Heart right ventricle (tissue), 16 donors: ENCODE measurements around the gene ZNF691. TPM values are rescaled to one million over a fixed set of nuclear protein-coding genes. Genes with fewer than 3 reads are reported as not detected.
A peak's percentile ranks its signal among the peaks of the same experiment; 100 is the strongest.

Experiments
- ATAC-seq, 8 donors: fragments of 200-7000 bp; cut with Tn5 transposase; one replicate each; pipeline ENCODE4 v1.9.1; 2020; ENCODE audit warnings: mild to moderate bottlenecking in 8 of 8, moderate library complexity in 8 of 8, moderate number of reproducible peaks in 1 of 8
- DNase-seq, 2 donors: peaks; one replicate each; pipeline ENCODE4 v3.0.0-alpha.2; 2020
- H3K27ac ChIP-seq, 10 donors: fragments of 200-600 bp; sonication (generic) in 2 of 10; one replicate each; pipeline versions ENCODE4 v1.5.0 to v1.8.0; 2020 to 2022; ENCODE audit warnings: mild to moderate bottlenecking in 3 of 10
- H3K27me3 ChIP-seq, 7 donors: fragments of 200-600 bp; one replicate each; pipeline ENCODE4 v1.8.0; 2021 to 2022; ENCODE audit warnings: mild to moderate bottlenecking in 2 of 7
- H3K36me3 ChIP-seq, 9 donors: fragments of 200-600 bp; sonication (generic) in 1 of 9; one replicate each; pipeline versions ENCODE4 v1.5.0 to v1.8.0; 2020 to 2022; ENCODE audit warnings: mild to moderate bottlenecking in 2 of 9
- H3K4me1 ChIP-seq, 9 donors: fragments of 200-600 bp; sonication (generic) in 1 of 9; one replicate each; pipeline versions ENCODE4 v1.5.0 to v1.8.0; 2020 to 2022; ENCODE audit warnings: mild to moderate bottlenecking in 4 of 9
- H3K4me3 ChIP-seq, 10 donors: fragments of 200-600 bp; sonication (generic) in 2 of 10; one replicate each; pipeline versions ENCODE4 v1.5.0 to v1.8.0; 2020 to 2022; ENCODE audit warnings: mild to moderate bottlenecking in 7 of 10, moderate library complexity in 2 of 10
- H3K9me3 ChIP-seq, 11 donors: fragments of 200-600 bp in 10 of 11; sonication (generic) in 2 of 11; one replicate each; pipeline versions ENCODE4 v1.5.0 to v1.8.0; 2013 to 2022; ENCODE audit warnings: mild to moderate bottlenecking in 2 of 11, control low read depth in 1 of 11, moderate library complexity in 1 of 11
- WGBS, 2 donors: extraction: QIAGEN DNeasy Blood & Tissue Kit; methylation state at CpG; one replicate each; pipeline ENCODE4 v1.1.7; 2013; ENCODE audit warnings: inconsistent platforms in 1 of 2; 5-methylcytosine and 5-hydroxymethylcytosine counted together
- intact Hi-C, 10 donors: fragments of 100-400 bp; cut with DNase I; formaldehyde crosslinking; loops; one replicate each; pipeline versions ENCODE4 v1.11.1 to v1.14.2; 2022
- polyA plus RNA-seq, 2 donors: library from polyadenylated mRNA; stranded (reverse); fragments of 200-250 nt; gene quantifications; one replicate each; pipeline ENCODE4 v1.2.3, GENCODE V29; 2013
- total RNA-seq, 10 donors: library from RNA; stranded (reverse); fragmentation: NEBNext Ultra II Directional in 3 of 10; extraction: Animal tissue kit (Norgen Biotek cat#: 25700) in 3 of 10; gene quantifications; one replicate each; pipeline versions ENCODE4 v1.2.1 to v1.2.4, GENCODE V29; 2021 to 2023
- TF ChIP-seq, protein P1 (sequence below), 9 donors: fragments of 200-600 bp; sonication (generic) in 2 of 9; IDR thresholded peaks; one replicate each; pipeline versions ENCODE4 v1.5.0 to v1.8.0; 2021 to 2022; ENCODE audit warnings: antibody characterized with exemption in 9 of 9, mild to moderate bottlenecking in 5 of 9, moderate library complexity in 1 of 9
- donor health status: Arrhythmogenic right ventricular cardiomyopathy.
- donor health status: ischemic (EF 13 %, LVEDD 7.1; RV severe dilation, severe dysfunction).
- donor health status: healthy with polysubstance abuse.
- donor health status: DM: no; HTN: yes; CAD: no.
- donor health status: DM: no; HTN: no; CAD: no.
- donor health status: ischemic (EF 25% LVEDD 6.9; RV normal size, moderate dysfunction).
- donor health status: ischemic (EF 25% LVEDD 5.7; RV mildly dilated, moderate dysfunction).
- donor health status: healthy.
- donor health status: DM: yes; HTN: yes; CAD: no.
- donor health status: Ischemic cardiomyopathy.
- donor health status: ischemic (EF 35%, LVEDD 5.7; RV mildly dilated, moderate dysfunction).
- donor health status: nonischemic (EF 11% LVEDD 7.7; RV severe dilation, severe dysfunction).
- donor health status: DM: yes; HTN: yes; CAD: no.
- donor health status: PGD.
- donor health status: ischemic (EF 29% LVEDD 5.4; RV normal size, mild dysfunction).
- donor health status: nonischemic (EF 23%, LVEDD 6.1; RV moderate dilation, normal function).

Gene ZNF691
- total and polyA plus RNA-seq, 12 donors, result 6.0 to 10.1 (median 7.9) TPM

DNA sequence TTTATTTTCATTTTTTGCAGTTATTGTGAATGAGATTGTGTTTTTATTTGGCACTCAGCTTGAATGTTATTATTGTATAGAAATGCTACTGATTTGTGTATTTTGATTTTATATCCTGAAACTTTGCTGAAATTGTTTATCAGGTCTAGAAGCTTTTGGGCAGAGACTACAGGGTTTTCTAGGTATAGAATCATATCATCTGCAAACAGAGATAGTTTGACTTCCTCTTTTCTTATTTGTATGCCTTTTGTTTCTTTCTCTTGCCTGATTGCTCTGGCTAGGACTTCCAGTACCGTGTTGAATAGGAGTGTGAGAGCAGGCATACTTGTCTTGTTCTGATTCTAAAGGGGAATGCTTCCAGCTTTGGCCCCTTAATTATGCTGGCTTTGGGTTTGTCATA, 27.3 kb downstream of the ZNF691 start:
- peaks cover 0 to 23% (median 4%) of the 10 kb centered on the region in 11 donors for H3K9me3 ChIP-seq
- H3K4me3 ChIP-seq, result no peak overlapping the region
- WGBS, 2 donors, result 85 to 90% methylated on average over 1 of the region's 1 CpG
- intact Hi-C loops, result no loop called here
- peaks cover 0 to 8% (median under 1%) of the 10 kb centered on the region in 7 donors for H3K27me3 ChIP-seq
- no peak overlapping the region for H3K27ac ChIP-seq
- TF ChIP-seq, protein P1, sequence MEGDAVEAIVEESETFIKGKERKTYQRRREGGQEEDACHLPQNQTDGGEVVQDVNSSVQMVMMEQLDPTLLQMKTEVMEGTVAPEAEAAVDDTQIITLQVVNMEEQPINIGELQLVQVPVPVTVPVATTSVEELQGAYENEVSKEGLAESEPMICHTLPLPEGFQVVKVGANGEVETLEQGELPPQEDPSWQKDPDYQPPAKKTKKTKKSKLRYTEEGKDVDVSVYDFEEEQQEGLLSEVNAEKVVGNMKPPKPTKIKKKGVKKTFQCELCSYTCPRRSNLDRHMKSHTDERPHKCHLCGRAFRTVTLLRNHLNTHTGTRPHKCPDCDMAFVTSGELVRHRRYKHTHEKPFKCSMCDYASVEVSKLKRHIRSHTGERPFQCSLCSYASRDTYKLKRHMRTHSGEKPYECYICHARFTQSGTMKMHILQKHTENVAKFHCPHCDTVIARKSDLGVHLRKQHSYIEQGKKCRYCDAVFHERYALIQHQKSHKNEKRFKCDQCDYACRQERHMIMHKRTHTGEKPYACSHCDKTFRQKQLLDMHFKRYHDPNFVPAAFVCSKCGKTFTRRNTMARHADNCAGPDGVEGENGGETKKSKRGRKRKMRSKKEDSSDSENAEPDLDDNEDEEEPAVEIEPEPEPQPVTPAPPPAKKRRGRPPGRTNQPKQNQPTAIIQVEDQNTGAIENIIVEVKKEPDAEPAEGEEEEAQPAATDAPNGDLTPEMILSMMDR (IDR thresholded peaks at IDR 0.05), result no peak
- H3K4me1 ChIP-seq, result no peaks in the 10 kb centered on the region
- ATAC-seq (no peak), DNase-seq (no peak)
- no peaks in the 10 kb centered on the region for H3K36me3 ChIP-seq

DNA sequence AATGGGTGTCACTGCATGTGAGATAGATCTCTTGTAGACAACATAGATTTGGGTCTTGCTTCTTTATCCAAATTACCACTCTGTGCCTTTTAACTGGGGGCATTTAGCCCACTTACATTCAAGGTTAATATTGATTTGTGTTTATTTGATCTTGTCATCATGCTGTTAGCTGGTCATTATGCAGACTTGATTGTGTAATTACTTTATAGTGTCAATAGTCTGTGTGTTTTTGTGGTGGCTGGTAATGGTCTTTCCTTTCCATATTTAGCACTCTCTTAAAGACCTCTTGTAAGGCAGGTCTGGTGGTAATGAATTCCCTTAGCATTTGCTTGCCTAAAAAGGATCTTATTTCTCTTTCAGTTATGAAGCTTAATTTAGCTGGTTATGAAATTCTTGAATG, 29.6 kb downstream of the ZNF691 start:
- Histone ChIP-seq H3K27ac (no peak overlapping the region), H3K4me1 (no peaks in the 10 kb centered on the region), H3K4me3 (no peak overlapping the region), H3K36me3 (no peaks in the 10 kb centered on the region), H3K27me3 (peaks cover 0 to 8% (median 5%) of the 10 kb centered on the region in 7 donors), H3K9me3 (peaks cover 0 to 23% (median 4%) of the 10 kb centered on the region in 11 donors)
- intact Hi-C loops, result no loop called here
- TF ChIP-seq, protein P1 (IDR thresholded peaks at IDR 0.05), result no peak
- ATAC-seq (no peak), DNase-seq (no peak)

DNA sequence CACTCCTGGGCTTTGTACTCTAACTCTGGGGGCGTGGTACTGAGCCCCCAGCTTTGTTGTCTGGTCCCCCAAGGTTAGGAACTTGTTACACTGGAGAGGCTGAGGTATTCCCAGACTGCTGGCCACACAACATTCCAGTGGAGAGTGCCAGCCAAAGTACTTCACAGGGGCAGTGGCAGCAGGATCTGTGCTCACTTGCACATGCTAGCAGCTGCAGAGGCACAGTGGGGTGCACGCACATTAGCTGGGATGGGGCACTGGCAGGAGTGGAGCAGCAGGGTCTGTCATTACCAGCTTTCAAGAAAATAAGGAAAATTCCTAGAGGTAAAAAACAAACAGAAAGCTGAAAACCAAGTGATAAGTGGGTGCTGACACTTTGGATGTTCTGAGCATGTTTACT, 31.0 kb downstream of the ZNF691 start:
- Histone ChIP-seq H3K4me3 (no peak overlapping the region), H3K27me3 (peaks cover 0 to 9% (median 5%) of the 10 kb centered on the region in 7 donors), H3K9me3 (peaks cover 0 to 19% (median 4%) of the 10 kb centered on the region in 11 donors), H3K4me1 (no peaks in the 10 kb centered on the region), H3K36me3 (no peaks in the 10 kb centered on the region), H3K27ac (no peak overlapping the region)
- TF ChIP-seq, protein P1 (IDR thresholded peaks at IDR 0.05), result no peak
- 33 to 41% methylated on average over 2 of the region's 2 CpGs for WGBS, 2 donors
- ATAC-seq (peak in 2 of 8 donors; percentile 60 to 75), DNase-seq (no peak)
- intact Hi-C loops, result no loop called here

DNA sequence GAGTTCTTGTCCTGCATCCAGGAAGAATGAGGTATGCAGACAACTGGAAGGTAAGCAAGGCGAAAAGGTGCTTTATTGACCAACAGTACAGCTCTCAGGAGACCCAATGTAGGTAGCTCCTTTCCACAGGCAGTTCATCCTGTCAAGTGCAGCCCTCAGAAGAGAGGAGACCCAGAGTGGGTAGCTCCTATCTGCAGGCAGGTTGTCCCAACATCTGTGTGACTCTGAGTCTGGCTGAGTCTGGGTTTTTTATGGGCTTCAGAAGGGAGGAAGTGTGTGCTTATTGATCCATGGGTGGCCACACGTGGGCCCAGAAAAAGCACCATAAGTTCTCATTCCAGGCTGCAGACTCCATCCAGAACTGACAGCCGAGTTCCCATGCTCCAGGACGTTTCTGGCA, 34.0 kb downstream of the ZNF691 start:
- no peak for DNase-seq
- 69% methylated on average over 4 of the region's 4 CpGs for WGBS, 2 donors
- TF ChIP-seq, protein P1 (IDR thresholded peaks at IDR 0.05), result no peak
- no peak for ATAC-seq
- H3K9me3 ChIP-seq, result no peaks in the 10 kb centered on the region
- H3K4me3 ChIP-seq, result no peak overlapping the region
- H3K27me3 ChIP-seq, result peaks cover 0 to 12% (median 5%) of the 10 kb centered on the region in 7 donors
- H3K27ac ChIP-seq, result no peak overlapping the region
- H3K4me1 ChIP-seq, result no peaks in the 10 kb centered on the region
- intact Hi-C loops, result no loop called here
- H3K36me3 ChIP-seq, result no peaks in the 10 kb centered on the region
